Sciatic nerve (tissue), 2 donors: ENCODE data around the gene SUFU. TPM values are rescaled to one million over a fixed set of nuclear protein-coding genes. Genes with fewer than 3 reads are reported as not detected.
A peak's percentile ranks its signal among the peaks of the same experiment; 100 is the strongest.
"Not testable (repeated sequence)": the region's sequence is repeated elsewhere in the genome, so short reads cannot be mapped to it uniquely, and the experiment has no call there.

Experiments used
- ATAC-seq: fragments of 200-7000 bp; cut with Tn5 transposase; one replicate; pipeline ENCODE4 v1.9.1; 2020; ENCODE audit warnings: mild to moderate bottlenecking, moderate library complexity
- DNase-seq: peaks from one replicate; pipeline ENCODE4 v3.0.0-alpha.2; 2020; ENCODE audit warnings: low spot score
- intact Hi-C: fragments of 100-400 bp; cut with DNase I; formaldehyde crosslinking; loops from one replicate; pipeline ENCODE4 v1.14.2; 2022
- total RNA-seq: library from RNA; stranded (reverse); fragmentation: NEBNext Ultra II Directional; extraction: Animal tissue kit (Norgen Biotek cat#: 25700); gene quantifications from one replicate; pipeline ENCODE4 v1.2.1, GENCODE V29; 2021
- donor health status: DM: no; HTN: no; CAD: no.
- donor health status: DM: no; HTN: no; CAD: no.

SUFU gene
- total RNA-seq, 1 donor from 2014 or later = 19.7 TPM

DNA sequence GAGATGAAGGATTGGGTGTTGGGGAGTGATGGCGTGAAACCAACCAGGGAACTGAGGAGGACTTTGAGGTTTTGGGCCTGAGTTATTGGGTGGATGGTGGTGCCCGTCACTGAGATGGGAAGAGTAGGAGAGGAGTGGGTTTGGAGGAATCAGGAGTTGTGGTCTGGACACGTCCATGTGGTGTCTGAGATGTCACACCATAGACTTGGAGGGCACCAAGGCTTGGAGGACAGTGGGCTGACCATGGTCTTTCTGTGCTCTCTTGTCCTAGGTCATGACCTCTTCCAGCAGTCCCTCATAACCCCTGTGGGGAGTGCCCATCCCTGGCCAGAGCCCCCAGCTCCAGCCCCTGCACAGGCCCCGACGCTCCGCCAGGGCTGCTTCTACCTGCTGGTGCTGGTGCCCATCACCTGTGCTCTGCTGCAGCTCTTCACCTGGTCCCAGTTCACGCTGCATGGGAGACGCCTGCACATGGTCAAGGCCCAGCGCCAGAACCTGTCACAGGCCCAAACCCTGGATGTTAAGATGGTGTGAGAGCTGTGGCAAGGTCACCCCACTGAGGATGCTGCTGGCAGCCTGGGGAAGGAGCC, 28.2 kb upstream of the SUFU start:
- ATAC-seq = no peak
- intact Hi-C loops = loop anchor here (10.0 kb wide), 1 partner anchor 81 kb away; the partner anchor contains the start of gene NFKB2

DNA sequence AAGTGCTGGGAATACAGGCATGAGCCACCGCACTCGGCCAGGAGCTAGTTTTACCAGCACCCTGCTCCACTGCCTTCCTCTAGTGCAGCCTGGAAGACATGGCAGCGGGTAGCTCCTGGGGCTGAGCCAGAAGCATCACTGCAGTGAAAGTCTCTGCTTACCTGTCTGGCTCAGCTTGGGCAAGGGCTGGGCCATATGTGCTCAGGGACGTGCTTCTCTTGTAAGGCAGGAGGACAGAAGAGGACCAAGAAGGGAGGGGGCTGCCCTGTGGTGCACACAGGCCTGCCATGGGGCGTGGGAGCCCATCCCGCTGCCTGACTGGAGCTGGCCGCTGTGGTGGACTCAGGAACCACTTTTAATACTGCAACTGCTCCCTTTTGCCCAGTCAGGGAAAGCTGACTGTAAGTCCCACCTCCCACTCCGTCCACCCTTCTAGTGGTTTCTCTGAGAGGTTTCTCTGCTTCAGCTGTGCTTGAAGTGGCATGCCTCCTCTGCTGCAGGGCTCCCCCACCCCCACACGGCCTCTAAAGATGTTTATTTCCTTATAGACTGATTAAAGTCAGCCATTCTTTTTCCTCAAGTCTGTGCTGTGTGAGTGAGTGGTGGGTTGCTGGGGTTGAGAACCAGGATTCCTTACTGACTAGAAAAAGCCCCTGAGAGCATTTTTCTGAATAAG, 27.2 kb upstream of the SUFU start:
- intact Hi-C loops = loop anchor here (10.0 kb wide), 1 partner anchor 82 kb away; the partner anchor contains the start of gene NFKB2
- ATAC-seq = no peak

More for the DNA sequence above, 28.2 kb upstream of the SUFU start:
- no peak for DNase-seq

DNA sequence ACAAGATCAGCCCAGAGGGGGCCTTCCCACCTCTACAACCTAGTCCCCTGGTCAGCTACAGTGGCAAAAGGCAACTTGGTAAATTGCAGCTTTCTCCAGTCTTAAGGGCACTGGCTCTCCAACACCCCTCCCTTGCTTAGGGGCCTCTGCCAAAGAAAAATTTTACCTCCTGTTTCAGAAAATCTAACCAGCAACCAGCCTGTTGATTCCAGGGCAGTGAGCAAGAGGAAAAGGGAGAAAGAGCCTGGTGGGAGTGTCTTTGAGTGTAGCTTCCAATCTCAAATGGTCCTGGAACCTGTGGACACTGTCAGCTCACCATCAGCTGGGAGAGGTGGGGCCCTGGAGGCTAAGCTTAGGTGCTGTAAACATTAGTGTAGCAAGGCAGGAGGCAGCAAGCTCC, 24.1 kb upstream of the SUFU start:
- no peak for DNase-seq
- no peak for ATAC-seq

More for the DNA sequence above, 27.2 kb upstream of the SUFU start:
- no peak for DNase-seq

DNA sequence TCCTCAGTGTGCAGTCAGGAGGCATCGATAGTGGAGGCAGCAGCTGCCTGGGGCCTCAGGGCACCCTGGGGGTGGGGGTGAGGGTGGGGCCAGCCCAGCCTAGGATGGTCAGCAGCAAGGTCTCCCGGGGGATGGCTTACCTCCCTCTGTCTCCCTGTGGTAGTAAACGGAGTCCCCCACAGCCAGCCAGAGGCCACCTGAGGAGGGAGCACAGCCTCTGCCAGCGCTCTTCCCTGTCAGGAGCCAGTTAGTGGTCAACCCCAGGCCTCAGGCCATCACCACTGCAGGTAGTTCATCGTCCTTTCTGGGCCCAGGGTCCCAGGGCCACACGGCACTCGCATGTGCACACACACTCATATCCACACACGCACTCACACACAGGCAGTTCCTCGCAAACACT, 23.4 kb upstream of the SUFU start:
- intact Hi-C loops = no loop called here
- ATAC-seq = no peak
- no peak for DNase-seq

More for the DNA sequence above, 24.1 kb upstream of the SUFU start:
- intact Hi-C loops = loop anchor here (10.0 kb wide), 1 partner anchor 85 kb away; the partner anchor contains the start of gene NFKB2

DNA sequence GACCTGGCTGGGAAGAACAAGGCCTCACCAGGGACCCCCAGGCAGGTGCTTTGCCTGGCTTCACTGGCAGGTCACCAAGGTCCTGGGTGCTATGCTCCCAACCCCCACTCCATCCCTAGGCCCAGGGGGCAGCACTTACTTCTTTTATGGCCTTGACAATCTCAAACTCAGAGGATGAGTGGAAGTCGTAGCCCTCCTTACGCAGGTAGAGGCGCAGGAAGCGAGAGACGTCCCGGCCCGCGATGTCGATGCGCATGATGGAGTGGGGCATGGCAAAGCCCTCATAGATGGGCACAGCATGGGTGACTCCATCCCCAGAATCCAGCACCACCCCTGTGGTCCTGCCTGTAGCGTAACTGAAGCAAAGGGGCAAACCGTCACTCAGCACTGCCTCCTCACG, 19.8 kb upstream of the SUFU start:
- ATAC-seq = no peak
- intact Hi-C loops = no loop called here
- no peak for DNase-seq

DNA sequence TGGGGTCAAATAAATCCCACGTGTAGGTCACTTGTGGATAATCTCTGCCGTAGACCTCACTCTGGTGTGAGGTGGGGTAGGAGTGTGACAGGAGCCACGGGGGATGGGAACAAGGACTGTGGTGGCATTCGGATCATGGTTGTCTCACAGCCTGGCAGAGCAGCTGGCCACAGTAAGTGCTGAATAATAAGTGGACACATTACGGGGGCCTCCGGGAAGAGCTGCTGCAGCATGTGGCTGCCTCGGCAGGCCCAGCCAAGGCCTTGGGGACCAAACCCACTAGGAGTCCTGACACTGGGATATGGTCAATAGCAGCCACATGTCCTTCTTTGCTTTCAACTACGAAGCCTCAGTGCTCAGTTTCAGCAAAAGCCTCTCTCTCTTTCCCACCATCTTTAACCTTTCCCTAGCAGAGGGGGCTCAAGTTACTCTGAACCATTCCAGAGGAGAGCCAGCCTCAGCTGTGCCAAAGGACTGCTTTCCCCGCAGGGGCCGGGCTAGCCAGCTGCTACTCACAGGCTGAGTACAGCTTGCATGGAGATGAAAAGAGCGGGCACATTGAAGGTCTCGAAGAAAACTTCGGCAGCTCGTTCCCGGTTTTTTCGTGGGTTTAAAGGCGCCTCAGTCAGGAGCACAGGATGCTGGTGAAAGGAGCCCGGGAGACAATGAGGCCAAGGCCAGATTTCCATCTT, 18.5 kb upstream of the SUFU start:
- intact Hi-C loops = no loop called here
- no peak for ATAC-seq
- no peak for DNase-seq

DNA sequence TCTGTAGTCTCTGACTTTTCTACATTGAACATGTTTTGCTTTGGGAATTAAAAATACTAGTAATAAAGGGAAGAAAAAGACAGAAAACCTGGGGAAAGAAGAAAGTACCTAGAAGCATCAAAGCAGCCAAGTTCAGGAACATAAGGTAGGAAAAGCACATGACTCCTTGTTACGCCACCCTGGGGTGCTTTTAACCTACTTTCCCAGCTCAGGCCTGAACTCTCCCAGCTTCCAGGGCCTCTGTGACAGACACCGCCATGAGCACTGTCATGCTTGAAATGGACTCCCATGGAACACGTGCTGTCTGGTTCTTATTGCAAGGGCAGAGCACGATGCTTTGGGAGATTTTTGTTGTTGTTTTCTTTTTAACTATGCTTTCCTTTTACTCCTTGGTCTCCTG, 12.6 kb upstream of the SUFU start:
- intact Hi-C loops = no loop called here
- ATAC-seq (no peak), DNase-seq (no peak)

DNA sequence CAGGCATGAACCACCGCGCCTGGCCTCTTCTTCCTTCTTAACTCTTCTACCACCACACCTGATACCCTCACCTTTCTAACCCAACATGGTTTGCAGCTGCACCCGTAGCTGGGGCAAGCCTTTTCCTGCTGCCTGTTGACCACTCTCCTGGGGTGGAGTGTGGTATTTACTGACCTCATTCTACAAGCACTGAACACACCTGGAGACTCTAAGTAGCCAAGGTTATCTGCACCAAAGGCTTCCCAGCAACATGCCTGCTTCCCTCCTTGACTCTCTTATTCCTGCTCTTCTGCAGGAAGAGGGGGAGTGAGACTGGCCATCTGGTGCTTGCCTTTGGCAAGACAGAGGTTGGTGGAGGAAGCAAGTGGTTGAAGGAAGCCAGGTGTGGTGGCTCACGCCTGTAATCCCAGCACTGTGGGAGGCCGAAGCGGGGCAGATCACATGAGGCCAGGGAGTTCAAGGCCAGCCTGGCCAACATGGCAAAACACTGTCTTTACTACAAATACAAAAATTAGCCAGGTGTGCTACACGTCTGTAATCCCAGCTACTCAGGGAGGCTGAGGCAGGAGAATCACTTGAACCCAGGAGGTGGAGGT, 11.3 kb upstream of the SUFU start:
- DNase-seq = no peak
- intact Hi-C loops = no loop called here
- ATAC-seq = no peak

DNA sequence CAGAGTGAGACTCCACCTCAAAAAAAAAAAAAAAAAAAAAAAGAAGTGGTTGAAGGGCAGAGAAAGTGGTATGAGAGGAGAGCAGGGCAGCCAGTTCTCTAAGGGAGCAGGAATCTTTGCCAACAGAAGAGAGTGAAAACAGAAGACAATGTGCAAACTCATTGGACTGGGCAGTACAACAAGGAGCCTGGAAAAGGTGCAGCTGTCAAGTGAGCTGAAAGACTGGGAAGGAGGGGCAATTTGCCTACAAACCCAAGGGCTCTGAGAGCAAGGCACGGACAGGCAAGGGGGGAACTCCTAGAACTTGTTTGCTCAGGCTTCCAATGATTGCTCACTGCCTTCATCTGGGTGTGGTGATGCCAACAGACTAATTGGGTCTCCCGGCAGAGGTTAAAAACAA, 10.8 kb upstream of the SUFU start:
- intact Hi-C loops = no loop called here
- ATAC-seq (peak; percentile 62), DNase-seq (no peak)

DNA sequence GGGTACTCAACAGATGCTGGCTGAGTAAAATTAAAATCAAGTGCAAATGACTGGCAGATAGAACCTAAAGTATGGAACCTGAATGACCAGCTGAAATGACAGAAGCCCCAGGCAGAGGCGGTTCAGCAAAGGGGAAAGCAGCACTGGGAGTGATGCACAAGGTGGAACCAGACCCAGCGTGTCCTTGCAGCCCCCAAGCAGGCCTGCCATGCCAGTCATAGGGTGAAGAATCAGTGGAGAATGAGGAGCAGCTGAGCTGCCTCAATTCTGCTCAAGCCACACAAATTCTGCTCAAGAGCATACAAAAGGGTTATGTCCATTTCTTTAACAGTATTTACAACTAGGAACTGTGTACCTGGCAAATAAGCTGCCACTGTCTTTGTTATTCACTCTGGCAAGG, 10.0 kb upstream of the SUFU start:
- DNase-seq (no peak), ATAC-seq (no peak)
- intact Hi-C loops = no loop called here

DNA sequence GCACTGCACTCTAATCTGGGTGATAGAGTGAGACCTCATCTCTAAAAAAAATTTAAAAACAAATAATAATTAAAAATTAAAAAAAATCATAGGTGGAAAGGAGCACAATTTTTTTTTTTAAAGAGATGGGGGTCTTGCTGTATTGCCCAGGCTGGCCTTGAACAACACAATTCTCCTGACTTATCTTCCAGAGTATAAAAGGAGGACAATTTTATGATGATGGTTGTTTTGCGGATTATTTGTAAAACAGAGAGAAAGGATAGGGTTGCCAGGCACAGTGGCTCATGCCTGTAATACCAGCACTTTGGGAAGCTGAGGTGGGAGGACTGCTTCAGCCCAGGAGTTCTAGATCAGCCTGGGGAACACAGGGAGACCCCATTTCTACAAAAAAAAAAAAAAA, 6.2 kb upstream of the SUFU start:
- ATAC-seq = no peak
- no peak for DNase-seq
- intact Hi-C loops = no loop called here

DNA sequence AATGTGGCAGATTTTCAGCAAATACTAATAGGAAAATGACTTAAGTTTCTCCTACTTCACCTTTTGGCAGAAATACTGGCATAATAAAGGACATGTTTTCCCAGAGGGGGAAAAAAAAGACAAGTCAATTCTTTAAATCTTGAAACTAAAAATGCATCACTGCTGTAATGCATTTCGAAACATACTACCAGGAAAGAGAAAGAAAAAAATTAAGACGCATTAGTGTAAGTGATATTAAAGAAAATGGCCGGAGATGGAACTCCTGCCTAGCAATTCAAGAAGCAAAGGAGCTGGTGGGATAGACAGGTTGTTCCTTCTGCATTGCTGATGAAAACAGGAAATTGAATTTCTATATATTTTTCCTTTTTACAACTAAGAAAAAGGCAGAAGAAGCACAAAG, 4.4 kb upstream of the SUFU start:
- ATAC-seq = no peak
- no peak for DNase-seq
- intact Hi-C loops = no loop called here

DNA sequence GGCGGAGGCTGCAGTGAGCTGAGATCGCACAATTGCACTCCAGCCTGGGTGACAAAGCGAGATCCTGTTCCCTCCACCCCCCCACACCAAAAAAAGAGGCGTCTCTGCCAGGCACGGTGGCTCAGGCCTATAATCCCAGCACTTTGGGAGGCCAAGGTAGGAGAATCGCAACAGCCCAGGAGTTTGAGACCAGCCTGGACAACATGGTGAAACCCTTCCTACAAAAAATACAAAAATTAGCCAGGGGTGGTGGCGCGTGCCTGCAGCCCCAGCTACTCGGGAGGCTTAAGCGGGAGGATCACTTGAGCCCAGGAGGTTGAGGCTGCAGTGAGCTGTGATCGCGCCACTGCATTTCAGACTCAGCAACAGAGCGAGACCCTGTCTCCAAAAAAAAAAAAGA, 3.1 kb upstream of the SUFU start:
- intact Hi-C loops = loop anchor here (5.0 kb wide), 1 partner anchor 82 kb away; no protein-coding TSS in a partner anchor

DNA sequence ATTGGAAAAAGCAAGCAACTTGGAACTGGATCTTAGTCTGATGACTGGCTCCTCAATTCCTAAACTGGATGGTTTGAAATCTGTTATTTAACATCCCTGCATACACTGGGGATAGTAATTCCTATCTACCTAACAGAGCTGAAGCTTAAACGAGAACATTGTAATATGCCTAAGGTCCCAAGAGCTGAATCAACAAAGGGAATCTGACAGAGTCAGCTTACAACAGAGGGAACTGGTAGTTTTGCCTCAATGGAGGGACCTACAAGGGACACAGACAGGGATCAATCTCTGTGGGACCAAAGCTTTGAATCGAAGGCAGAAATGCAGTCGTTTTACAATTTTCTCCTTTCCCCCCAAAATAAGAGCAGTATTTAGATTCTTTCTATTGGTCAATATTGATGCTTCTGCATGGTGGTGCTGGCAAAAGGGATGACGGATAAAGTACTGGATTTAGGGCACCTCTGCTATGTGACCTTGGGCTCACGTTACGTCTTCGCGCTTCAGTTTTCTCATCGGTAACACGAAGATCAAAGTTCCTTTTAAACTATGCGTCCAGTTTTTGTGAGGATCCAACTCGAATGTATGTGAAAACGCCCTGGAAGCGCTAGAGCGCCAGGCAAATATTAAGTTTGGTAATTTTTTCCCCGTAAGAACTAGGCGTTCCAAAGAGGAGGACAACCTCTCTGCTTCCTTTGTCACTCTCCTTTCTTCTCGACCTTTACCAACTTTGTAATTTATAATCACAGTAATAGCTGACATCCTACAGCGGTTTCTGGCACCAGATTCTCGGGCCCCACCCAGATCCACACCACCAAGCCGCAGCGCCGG, 2.4 kb upstream of the SUFU start:
- ATAC-seq (no peak), DNase-seq (no peak)
- intact Hi-C loops = loop anchor here (5.0 kb wide), 1 partner anchor 81 kb away; no protein-coding TSS in a partner anchor

More for the DNA sequence above, 3.1 kb upstream of the SUFU start:
- not testable (repeated sequence) for ATAC-seq, DNase-seq

DNA sequence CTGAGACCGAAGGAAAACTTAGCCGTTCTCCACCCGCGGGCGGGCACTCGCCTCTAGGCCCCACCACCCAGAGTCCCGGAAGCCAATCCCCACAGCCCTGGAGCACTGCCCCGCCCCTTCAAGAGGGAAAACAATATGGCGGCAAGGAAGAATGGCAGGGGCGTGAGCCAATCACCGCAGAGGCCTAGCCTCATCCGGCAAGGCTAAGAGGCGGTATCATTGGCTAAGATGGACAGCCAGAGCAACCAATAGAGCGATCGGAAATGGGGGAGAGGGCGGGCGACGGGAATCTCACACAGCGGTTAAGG, 1.8 kb upstream of the SUFU start:
- intact Hi-C loops = loop anchor here (5.0 kb wide), 1 partner anchor 80 kb away; no protein-coding TSS in a partner anchor
- ATAC-seq (peak; percentile 93), DNase-seq (peak; percentile 99)

DNA sequence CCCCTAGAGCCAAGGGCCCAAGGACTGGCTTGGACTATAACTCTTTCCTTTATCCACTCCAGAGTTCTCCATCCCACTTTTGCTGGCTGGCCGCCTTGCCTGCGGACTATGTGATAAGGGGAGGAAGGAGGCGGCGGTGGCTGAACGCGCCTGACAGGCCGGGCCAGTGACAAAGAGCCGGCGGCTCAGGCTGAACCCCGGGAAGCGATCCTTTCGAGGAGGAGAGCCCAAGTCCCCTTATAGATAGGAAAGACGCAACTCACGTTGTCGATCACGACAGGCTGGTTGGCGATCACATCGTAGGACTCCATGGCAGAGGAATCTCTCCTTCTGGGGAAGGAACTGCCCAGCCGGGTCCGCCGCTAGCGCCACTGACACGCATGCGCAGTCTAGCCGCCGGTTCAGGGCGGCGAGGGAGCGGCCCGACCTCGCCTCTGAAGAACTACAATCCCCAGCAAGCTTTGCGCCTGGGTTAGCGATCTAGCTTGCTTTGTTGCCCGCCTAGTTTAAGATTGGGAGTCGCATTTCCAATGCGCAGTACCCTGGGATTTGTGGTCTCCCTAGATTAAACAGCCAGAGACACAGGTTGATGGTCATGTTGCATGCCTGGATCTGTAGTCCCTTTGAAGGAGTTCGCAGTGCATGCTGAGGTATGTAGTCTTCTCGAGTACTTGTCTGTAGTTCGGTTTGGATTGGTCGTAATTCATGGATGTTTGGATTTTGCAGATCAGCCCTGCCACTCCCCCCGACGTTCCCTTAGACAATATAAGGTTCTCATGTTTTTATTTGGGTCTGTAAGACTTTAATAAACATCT, 1.2 kb upstream of the SUFU start, which contains the start of gene ACTR1A:
Gene ACTR1A (minus strand): TSS at position 376 of the 815 bp plus-strand sequence. CDS start 65 bp downstream, at position 311.
- intact Hi-C loops = loop anchor here (5.0 kb wide), 1 partner anchor 80 kb away; no protein-coding TSS in a partner anchor
- ATAC-seq (peak; percentile 90), DNase-seq (peak; percentile 98)

DNA sequence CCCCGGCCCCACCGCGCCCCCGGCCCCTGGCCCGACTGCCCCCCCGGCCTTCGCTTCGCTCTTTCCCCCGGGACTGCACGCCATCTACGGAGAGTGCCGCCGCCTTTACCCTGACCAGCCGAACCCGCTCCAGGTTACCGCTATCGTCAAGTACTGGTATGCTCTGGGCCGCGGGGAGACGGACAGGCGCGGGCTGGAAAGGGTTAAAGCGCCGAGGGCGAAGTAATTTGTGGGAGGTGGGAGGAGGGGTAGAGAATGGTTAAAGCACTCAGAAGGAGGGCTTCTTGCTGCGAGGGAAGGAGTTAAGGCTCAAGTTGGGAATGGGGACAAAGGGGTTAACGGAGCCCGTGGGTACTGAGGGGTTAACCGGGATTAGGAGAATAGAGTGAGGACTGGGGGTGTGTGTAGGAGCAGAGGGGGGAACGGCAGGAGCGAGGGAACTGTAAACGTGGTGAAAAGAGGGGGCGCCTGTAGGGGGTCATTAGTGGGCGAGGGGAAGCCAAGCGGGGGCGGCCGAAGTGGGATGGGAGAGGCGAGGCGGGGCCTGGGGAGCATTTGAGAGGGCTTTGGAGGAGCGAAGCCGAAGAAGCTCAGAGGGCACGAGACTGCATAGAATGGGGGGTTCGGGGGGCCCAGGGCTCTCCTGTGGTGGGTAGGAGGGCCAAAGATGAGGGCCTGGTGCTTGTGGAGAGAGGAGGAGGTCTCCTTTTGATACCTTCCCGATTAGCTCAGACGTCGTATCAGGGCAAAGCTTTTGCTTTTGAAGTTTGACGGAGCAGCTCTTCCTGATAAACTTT, 605 bp downstream of the SUFU start:
- DNase-seq = peak; percentile 75
- ATAC-seq = no peak
- intact Hi-C loops = loop anchor here (1.0 to 5.0 kb wide), 2 partner anchors 78 to 353 kb away; no protein-coding TSS in a partner anchor
